PFSK-1 (cell line): ENCODE data around the gene BRF1.

Experiments
- FOXP2 ChIP-seq: optimal IDR thresholded peaks from 2 replicates; pipeline ENCODE3; 2011; ENCODE audit warnings: borderline replicate concordance, control low read depth, inconsistent platforms; ENCODE audit not compliant: insufficient read depth; ENCODE audit errors: extremely low read length, extremely low read depth
- POLR2AphosphoS5 ChIP-seq: IDR thresholded peaks from 2 replicates; pipeline ENCODE4 v1.6.1; 2012; ENCODE audit warnings: low read depth, mild to moderate bottlenecking, control low read depth, low read length, moderate library complexity
- TAF1 ChIP-seq: IDR thresholded peaks from 2 replicates; pipeline ENCODE4 v1.6.1; 2012; ENCODE audit warnings: low read length, control low read depth, borderline replicate concordance; ENCODE audit not compliant: insufficient read depth

DNA sequence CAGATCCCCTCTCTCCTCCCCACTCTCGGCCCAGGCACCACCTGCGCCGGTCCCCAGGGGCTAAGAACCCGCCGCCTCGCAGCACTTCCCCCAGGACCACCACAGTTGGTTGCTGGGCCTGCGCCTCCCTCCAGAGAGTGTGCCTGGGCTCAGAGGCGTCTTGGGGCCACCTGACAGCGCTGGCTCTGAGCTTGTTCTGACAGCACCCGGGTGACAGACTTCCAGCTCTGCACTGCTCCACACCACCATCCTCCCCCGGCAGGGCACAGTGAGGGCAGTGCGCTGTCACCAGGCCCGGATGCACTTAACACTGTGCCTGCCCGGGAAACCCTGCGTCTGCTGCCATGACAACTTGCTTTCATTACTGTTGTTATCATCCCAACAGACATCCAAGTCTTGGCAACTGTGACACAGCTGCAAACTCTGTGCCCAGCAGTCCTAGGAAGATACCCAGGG lies 6.6 kb downstream of the BRF1 start:
- TF ChIP-seq POLR2AphosphoS5 (no peak), TAF1 (no peak), FOXP2 (no peak)
